Measurements from ENCODE around the gene LGALS13. TPM values are rescaled to one million over a fixed set of nuclear protein-coding genes. Genes with fewer than 3 reads are reported as not detected.

LGALS13 gene, protein sequence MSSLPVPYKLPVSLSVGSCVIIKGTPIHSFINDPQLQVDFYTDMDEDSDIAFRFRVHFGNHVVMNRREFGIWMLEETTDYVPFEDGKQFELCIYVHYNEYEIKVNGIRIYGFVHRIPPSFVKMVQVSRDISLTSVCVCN
- not detected in 2 replicates for total RNA-seq

DNA sequence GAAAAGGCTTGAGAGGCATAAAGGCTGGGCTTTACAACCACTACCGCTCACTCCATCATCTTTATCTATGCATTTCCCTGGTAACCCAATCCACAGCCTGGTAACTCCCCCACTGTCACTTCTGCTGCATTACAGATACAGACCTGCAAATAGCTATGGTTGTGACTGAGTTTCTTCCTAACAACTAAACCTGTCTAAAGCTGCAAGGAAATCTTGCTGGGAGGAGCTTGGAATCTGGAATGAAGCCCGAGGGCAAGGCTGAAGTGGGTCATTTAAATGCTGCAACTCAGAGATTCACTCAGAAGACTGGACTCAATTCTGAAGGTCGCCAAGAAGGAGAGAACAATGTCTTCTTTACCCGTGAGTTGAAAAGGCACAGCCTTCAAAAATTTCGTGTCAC, at the start of gene LGALS13:
Gene LGALS13 (plus strand): TSS at position 301 of the 400 bp plus-strand sequence. CDS start 45 bp downstream, at position 346.

DNA sequence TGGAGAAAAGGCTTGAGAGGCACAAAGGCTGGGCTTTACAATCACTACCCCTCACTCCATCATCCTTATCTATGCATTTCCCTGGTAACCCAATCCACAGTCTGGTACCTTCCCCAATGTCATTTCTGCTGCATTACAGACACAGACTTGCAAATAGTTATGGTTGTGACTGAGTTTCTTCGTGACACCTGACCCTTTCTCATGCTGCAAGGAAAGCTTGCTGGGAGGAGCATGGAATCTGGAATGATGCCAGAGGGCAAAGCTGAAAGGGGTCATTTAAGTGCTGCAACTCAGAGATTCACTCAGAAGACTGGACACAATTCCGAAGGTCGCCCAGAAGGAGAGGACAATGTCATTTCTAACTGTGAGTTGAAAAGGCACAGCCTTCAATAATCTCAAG, 53.3 kb downstream of the LGALS13 start, which contains the start of gene LGALS16:
Gene LGALS16 (plus strand): TSS at position 301 of the 400 bp plus-strand sequence. CDS start 49 bp downstream, at position 350.

Other genes starting within 250 kb of the LGALS13 start
- 20.6 and 24.1 TPM in 2 replicates for gene PAF1, start 211.4 kb upstream of the LGALS13 start, total RNA-seq
- 15.1 and 19.5 TPM in 2 replicates for gene MED29, start 211.1 kb upstream of the LGALS13 start, total RNA-seq
- gene ZFP36, start 195.7 kb upstream of the LGALS13 start, total RNA-seq = 0.59 and 1.2 TPM in 2 replicates
- 13.4 and 22.7 TPM in 2 replicates for gene PLEKHG2, start 189.9 kb upstream of the LGALS13 start, total RNA-seq
- 22.9 and 43.7 TPM in 2 replicates for gene RPS16, start 166.6 kb upstream of the LGALS13 start, total RNA-seq
- 71.0 and 92.6 TPM in 2 replicates for gene SUPT5H, start 156.9 kb upstream of the LGALS13 start, total RNA-seq
- gene TIMM50, start 121.7 kb upstream of the LGALS13 start, total RNA-seq = 43.9 and 64.5 TPM in 2 replicates
- under 0.01 and 0.32 TPM in 2 replicates for gene DLL3, start 103.6 kb upstream of the LGALS13 start, total RNA-seq
- gene SELENOV, start 87.4 kb upstream of the LGALS13 start, total RNA-seq = not detected in 2 replicates
- 1.9 and 3.6 TPM in 2 replicates for gene EID2B, start 69.7 kb upstream of the LGALS13 start, total RNA-seq
- gene EID2, start 62.4 kb upstream of the LGALS13 start, total RNA-seq = 8.2 and 9.8 TPM in 2 replicates
- gene LGALS16, start 53.4 kb downstream of the LGALS13 start, total RNA-seq = not detected in 2 replicates
- not detected in 2 replicates for gene LGALS14, start 102.0 kb downstream of the LGALS13 start, total RNA-seq
- not detected in 2 replicates for gene CLC, start 135.5 kb downstream of the LGALS13 start, total RNA-seq
- gene LEUTX, start 176.3 kb downstream of the LGALS13 start, total RNA-seq = not detected in 2 replicates
- gene DYRK1B, start 231.6 kb downstream of the LGALS13 start, total RNA-seq = 8.6 and 18.2 TPM in 2 replicates
- 104 and 116 TPM in 2 replicates for gene FBL, start 243.9 kb downstream of the LGALS13 start, total RNA-seq

All from smooth muscle cell of the umbilical artery (primary cell).